Thoracic aorta (tissue), 2 donors: ENCODE measurements around the gene CCDC88C. TPM values are rescaled to one million over a fixed set of nuclear protein-coding genes. Genes with fewer than 3 reads are reported as not detected.

Experiments
- ATAC-seq: fragments of 150-250 bp; one replicate; pipeline ENCODE4 v1.8.0; 2017; ENCODE audit warnings: low read depth; ENCODE audit not compliant: insufficient number of reproducible peaks, low FRiP score
- DNase-seq: peaks from one replicate; pipeline ENCODE4 v3.0.0-alpha.2; 2020; ENCODE audit warnings: low spot score
- H3K27ac ChIP-seq, 2 donors: fragments of 200-600 bp; sonication (generic); 1 replicate in 1 of 2; 2 replicates in 1 of 2; pipeline ENCODE4 v1.5.1; 2016; ENCODE audit warnings: mild to moderate bottlenecking in 2 of 2, moderate library complexity in 2 of 2
- H3K27me3 ChIP-seq: fragments of 200-600 bp; sonication (generic); replicated peaks from 2 replicates; pipeline ENCODE4 v1.6.0; 2016; ENCODE audit warnings: mild to moderate bottlenecking; ENCODE audit not compliant: insufficient read depth
- H3K36me3 ChIP-seq: fragments of 200-600 bp; sonication (generic); one replicate; pipeline ENCODE4 v1.5.1; 2016
- H3K4me1 ChIP-seq, 2 donors: fragments of 200-600 bp; sonication (generic); 1 replicate in 1 of 2; 2 replicates in 1 of 2; pipeline versions ENCODE4 v1.5.1 to v1.6.0; 2016; ENCODE audit warnings: low read depth in 2 of 2, mild to moderate bottlenecking in 1 of 2; ENCODE audit not compliant: control insufficient read depth in 1 of 2
- H3K4me3 ChIP-seq: fragments of 200-600 bp; sonication (generic); 2 replicates; pipeline ENCODE4 v1.5.1; 2016; ENCODE audit warnings: mild to moderate bottlenecking
- H3K9me3 ChIP-seq: fragments of 200-600 bp; sonication (generic); 2 replicates; pipeline ENCODE4 v1.5.1; 2016
- CTCF ChIP-seq: fragments of 200-600 bp; sonication (generic); IDR thresholded peaks from one replicate; pipeline ENCODE4 v1.5.1; 2019; ENCODE audit warnings: antibody characterized with exemption
- total RNA-seq, 2 donors: library from RNA; depleted of rRNA; stranded (reverse); fragments of >200 nt; gene quantifications; one replicate each; pipeline versions ENCODE4 v1.1.0 to v1.2.3, GENCODE V29; 2016

Gene CCDC88C
- total RNA-seq, 2 donors from 2014 or later = 3.7 to 11.5 TPM

- DNase-seq (no peak), ATAC-seq (no peak)
- H3K27ac ChIP-seq = no peak overlapping the region
These were observed 11.7 kb downstream of the CCDC88C start for GRCh38 chr14:91405724-91406435.

GRCh38 chr14:91405241-91405721 lies 12.3 kb downstream of the CCDC88C start:
- no peak overlapping the region for H3K27ac ChIP-seq
- no peaks in the 10 kb centered on the region for H3K36me3 ChIP-seq
- no peak for ATAC-seq

More at GRCh38 chr14:91405724-91406435, 11.7 kb downstream of the CCDC88C start:
- H3K9me3 ChIP-seq = no peaks in the 10 kb centered on the region
- peaks cover 0 to 11% of the 10 kb centered on the region in 2 donors for H3K4me1 ChIP-seq
- no peak overlapping the region for H3K4me3 ChIP-seq
- no peaks in the 10 kb centered on the region for H3K36me3 ChIP-seq
- H3K27me3 ChIP-seq = no peaks in the 10 kb centered on the region
- TF ChIP-seq CTCF = no peak

DNA sequence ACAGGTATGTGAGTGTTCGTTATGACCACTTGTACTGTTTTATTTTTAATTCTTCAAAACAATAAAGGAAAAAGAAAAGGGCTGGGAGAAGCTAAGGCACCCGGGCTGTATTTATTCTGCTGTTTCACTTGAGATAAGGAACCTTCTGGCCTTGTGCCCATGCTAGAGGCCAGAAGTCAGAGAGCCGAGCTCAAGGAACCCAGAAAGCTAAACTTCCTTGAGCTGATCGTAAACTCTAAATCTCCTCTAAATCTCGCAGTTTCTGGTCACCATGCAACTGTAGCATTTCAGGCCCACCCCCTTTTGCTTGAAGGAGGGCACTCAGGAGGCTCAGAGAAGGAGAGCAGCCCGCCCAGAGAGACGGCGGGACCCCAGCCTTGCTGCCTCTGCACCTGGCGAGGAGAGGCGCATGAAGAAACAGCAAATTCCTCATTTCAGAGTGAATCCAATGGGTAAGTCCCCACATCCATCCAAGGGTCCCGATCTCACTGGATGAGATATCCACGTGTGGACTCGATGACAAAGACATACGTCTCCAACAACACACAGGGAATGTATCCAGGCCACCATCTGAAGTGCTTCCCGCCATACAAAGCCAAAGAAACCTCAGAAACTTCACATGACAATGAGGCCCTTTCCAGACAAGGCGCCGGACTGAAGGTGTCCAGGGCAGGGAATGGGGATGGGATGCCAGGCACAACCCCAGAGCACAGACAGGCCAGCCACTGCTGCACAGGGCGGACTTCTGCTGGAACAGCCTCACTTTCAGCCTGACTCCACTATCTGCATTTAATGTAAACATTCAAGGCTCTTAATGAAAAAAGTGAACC lies 14.6 kb downstream of the CCDC88C start:
- DNase-seq = no peak
- no peak for TF ChIP-seq CTCF
- H3K27ac ChIP-seq = no peak overlapping the region

More at GRCh38 chr14:91405241-91405721, 12.3 kb downstream of the CCDC88C start:
- Histone ChIP-seq H3K27me3 (no peaks in the 10 kb centered on the region), H3K4me1 (peaks cover 0 to 11% of the 10 kb centered on the region in 2 donors), H3K4me3 (no peak overlapping the region), H3K9me3 (no peaks in the 10 kb centered on the region)
- no peak for TF ChIP-seq CTCF
- DNase-seq = no peak

DNA sequence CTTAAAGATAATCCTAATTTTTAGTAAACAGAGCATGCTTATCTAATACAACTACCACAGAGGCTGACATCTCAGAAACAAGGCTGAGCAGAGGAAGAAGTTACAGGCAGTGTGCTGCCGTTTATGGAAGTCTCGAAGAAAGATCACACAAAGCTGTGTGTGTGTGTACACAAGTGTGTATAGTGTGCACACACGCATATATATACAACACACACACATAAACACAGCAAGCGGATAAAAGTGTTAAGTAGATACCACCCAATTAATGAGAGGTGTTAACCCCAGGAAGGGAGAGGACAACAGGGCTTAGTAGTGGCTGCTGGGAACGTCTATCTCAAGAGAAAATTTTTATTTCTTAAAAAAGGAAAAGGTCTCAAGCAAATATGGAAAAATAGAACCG lies 15.3 kb downstream of the CCDC88C start:
- DNase-seq (no peak), ATAC-seq (no peak)
- Histone ChIP-seq H3K4me3 (no peak overlapping the region), H3K4me1 (peaks cover 0 to 20% of the 10 kb centered on the region in 2 donors), H3K9me3 (no peaks in the 10 kb centered on the region), H3K36me3 (no peaks in the 10 kb centered on the region), H3K27me3 (no peaks in the 10 kb centered on the region), H3K27ac (no peak overlapping the region)
- TF ChIP-seq CTCF = no peak

More for the DNA sequence above, 14.6 kb downstream of the CCDC88C start:
- peaks cover 0 to 13% of the 10 kb centered on the region in 2 donors for H3K4me1 ChIP-seq
- H3K36me3 ChIP-seq = no peaks in the 10 kb centered on the region
- H3K4me3 ChIP-seq = no peak overlapping the region
- ATAC-seq = no peak
- H3K27me3 ChIP-seq = no peaks in the 10 kb centered on the region
- H3K9me3 ChIP-seq = no peaks in the 10 kb centered on the region

DNA sequence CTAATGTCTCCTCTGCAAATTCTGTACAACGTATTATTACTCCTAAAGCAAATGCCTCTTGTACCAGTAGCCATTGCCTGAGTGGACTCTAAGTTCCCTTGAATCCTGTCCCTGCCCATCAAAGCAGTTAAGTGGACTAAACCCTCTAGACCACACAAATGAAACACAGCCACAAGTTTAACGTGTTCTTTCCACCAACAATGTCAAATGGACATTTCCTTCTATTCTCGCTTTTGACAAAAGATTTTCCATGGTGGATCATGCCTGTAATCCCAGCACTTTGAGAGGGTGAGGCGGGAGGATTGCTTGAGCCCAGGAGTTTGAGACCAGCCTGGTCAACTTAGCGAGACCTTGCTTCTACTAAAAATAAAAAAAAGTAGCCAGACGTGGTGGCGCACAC lies 15.9 kb downstream of the CCDC88C start:
- ATAC-seq = no peak

More for the DNA sequence above, 15.9 kb downstream of the CCDC88C start:
- Histone ChIP-seq H3K27ac (no peak overlapping the region), H3K9me3 (no peaks in the 10 kb centered on the region), H3K4me3 (no peak overlapping the region), H3K4me1 (peaks cover 0 to 20% of the 10 kb centered on the region in 2 donors), H3K36me3 (no peaks in the 10 kb centered on the region), H3K27me3 (no peaks in the 10 kb centered on the region)
- no peak for TF ChIP-seq CTCF
- DNase-seq = no peak
